GM23338 (cell line): Measurements from ENCODE around the gene LRRC34.

Experiments used
- CREB1 ChIP-seq: fragments of 250-450 bp; sonication (Bioruptor Pico); IDR thresholded peaks from 2 replicates; pipeline ENCODE4 v1.5.0; 2020; ENCODE audit warnings: low read depth, mild to moderate bottlenecking, moderate library complexity
- CTCF ChIP-seq, 2 experiments: fragments of 200-600 bp in 1 of 2; sonication (generic) in 1 of 2; conservative IDR thresholded peaks; 2 replicates each; pipeline versions ENCODE4 v1.5.1 to v1.6.1; 2016 to 2017; ENCODE audit warnings: antibody characterized with exemption in 2 of 2, low read depth in 2 of 2, mild to moderate bottlenecking in 2 of 2, moderate library complexity in 1 of 2
- ETS1 ChIP-seq: IDR thresholded peaks from 2 replicates; pipeline ENCODE4 v1.6.1; 2016; ENCODE audit warnings: antibody characterized with exemption
- EZH2 ChIP-seq: fragments of 200-600 bp; sonication (generic); IDR thresholded peaks from one replicate; pipeline ENCODE4 v1.8.0; 2017; ENCODE audit warnings: antibody characterized with exemption, mild to moderate bottlenecking, low read depth; ENCODE audit not compliant: unreplicated experiment
- EZH2phosphoT487 ChIP-seq: fragments of 200-600 bp; sonication (generic); IDR thresholded peaks from one replicate; pipeline ENCODE4 v1.8.1; 2018; ENCODE audit warnings: antibody characterized with exemption; ENCODE audit not compliant: unreplicated experiment
- JUNB ChIP-seq: IDR thresholded peaks from one replicate; pipeline ENCODE4 v1.6.1; 2016; ENCODE audit warnings: antibody characterized with exemption; ENCODE audit not compliant: unreplicated experiment
- POLR2AphosphoS5 ChIP-seq: IDR thresholded peaks from 2 replicates; pipeline ENCODE4 v1.6.1; 2016; ENCODE audit warnings: antibody characterized with exemption, low read depth
- STAT1 ChIP-seq: IDR thresholded peaks from one replicate; pipeline ENCODE4 v1.6.1; 2016; ENCODE audit warnings: antibody characterized with exemption; ENCODE audit not compliant: unreplicated experiment
- ZNF114 ChIP-seq: fragments of 250-450 bp; sonication (Bioruptor Pico); IDR thresholded peaks from 2 replicates; pipeline ENCODE4 v1.5.0; 2020; ENCODE audit warnings: mild to moderate bottlenecking, moderate library complexity
- ZNF331 ChIP-seq: fragments of 250-450 bp; sonication (Bioruptor Pico); IDR thresholded peaks from 2 replicates; pipeline ENCODE4 v1.5.0; 2020; ENCODE audit warnings: low read depth, mild to moderate bottlenecking, moderate library complexity
- ZNF462 ChIP-seq: fragments of 250-450 bp; sonication (Bioruptor Pico); IDR thresholded peaks from 2 replicates; pipeline ENCODE4 v1.5.0; 2020; ENCODE audit warnings: mild to moderate bottlenecking, moderate library complexity
- TF ChIP-seq, protein P1 (sequence below): IDR thresholded peaks from one replicate; pipeline ENCODE4 v1.6.1; 2018; ENCODE audit warnings: antibody characterized with exemption; ENCODE audit not compliant: unreplicated experiment

DNA sequence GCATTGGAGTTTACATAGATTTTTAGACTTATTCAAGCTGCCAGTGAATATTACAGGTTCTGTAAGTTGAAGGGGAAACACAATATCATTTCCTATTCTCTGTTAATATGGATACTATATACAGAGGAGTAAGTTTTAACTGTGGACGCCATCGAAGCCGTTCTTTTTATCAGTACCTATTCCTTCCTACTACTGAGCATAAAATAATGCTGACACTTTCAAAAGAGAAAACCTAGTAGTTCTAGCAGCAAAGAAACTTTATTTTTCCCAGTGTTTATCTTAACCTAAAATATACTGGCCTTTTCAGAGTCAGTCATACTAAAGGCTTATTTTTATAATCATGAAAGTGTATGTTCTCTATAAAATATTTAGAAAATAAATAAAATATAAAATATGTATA, 42.8 kb upstream of the LRRC34 start:
- TF ChIP-seq CTCF (conservative IDR thresholded peaks at IDR 0.05; ENCODE audit: low read depth in 2 of 2) (no peak), ETS1 (no peak), EZH2 (no peak), ZNF462 (no peak), POLR2AphosphoS5 (no peak), ZNF331 (CRISPR knock-in tag) (no peak), JUNB (no peak), CREB1 (CRISPR knock-in tag) (no peak), EZH2phosphoT487 (no peak), ZNF114 (CRISPR knock-in tag) (no peak), STAT1 (no peak)
- TF ChIP-seq, protein P1, sequence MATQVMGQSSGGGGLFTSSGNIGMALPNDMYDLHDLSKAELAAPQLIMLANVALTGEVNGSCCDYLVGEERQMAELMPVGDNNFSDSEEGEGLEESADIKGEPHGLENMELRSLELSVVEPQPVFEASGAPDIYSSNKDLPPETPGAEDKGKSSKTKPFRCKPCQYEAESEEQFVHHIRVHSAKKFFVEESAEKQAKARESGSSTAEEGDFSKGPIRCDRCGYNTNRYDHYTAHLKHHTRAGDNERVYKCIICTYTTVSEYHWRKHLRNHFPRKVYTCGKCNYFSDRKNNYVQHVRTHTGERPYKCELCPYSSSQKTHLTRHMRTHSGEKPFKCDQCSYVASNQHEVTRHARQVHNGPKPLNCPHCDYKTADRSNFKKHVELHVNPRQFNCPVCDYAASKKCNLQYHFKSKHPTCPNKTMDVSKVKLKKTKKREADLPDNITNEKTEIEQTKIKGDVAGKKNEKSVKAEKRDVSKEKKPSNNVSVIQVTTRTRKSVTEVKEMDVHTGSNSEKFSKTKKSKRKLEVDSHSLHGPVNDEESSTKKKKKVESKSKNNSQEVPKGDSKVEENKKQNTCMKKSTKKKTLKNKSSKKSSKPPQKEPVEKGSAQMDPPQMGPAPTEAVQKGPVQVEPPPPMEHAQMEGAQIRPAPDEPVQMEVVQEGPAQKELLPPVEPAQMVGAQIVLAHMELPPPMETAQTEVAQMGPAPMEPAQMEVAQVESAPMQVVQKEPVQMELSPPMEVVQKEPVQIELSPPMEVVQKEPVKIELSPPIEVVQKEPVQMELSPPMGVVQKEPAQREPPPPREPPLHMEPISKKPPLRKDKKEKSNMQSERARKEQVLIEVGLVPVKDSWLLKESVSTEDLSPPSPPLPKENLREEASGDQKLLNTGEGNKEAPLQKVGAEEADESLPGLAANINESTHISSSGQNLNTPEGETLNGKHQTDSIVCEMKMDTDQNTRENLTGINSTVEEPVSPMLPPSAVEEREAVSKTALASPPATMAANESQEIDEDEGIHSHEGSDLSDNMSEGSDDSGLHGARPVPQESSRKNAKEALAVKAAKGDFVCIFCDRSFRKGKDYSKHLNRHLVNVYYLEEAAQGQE: no peak
